IMR-90 (cell line): ENCODE measurements around the gene GATA2. TPM values are rescaled to one million over a fixed set of nuclear protein-coding genes. Genes with fewer than 3 reads are reported as not detected.

Experiments
- ATAC-seq: fragments of 200-7000 bp; cut with Tn5 transposase; 2 replicates; pipeline ENCODE4 v1.9.1; 2020; ENCODE audit warnings: low read depth, mild to moderate bottlenecking, moderate library complexity
- BruUV-seq: library from RNA; stranded (reverse); fragments of 400-500 nt; replicated peaks from 2 replicates; lab custom pipeline; 2021; lab: Mats Ljungman, UMichigan
- CTCF ChIA-PET: fragments of 300-600 bp; formaldehyde crosslinking; extraction: SDS; loops from one replicate; lab custom pipeline; 2021; ENCODE audit warnings: antibody characterized with exemption; lab: Yijun Ruan, JAX
- POLR2A ChIA-PET: fragments of 300-600 bp; sonication (Branson Sonifier 250); formaldehyde crosslinking; loops from one replicate; lab custom pipeline; 2022; ENCODE audit warnings: antibody characterized with exemption; ENCODE audit not compliant: unreplicated experiment; lab: Charles Lee
- DNase-seq: peaks from one replicate; pipeline ENCODE4 v3.0.0; 2013
- H2AFZ ChIP-seq: replicated peaks from 2 replicates; pipeline ENCODE3; 2013; ENCODE audit warnings: low read length, mild to moderate bottlenecking; ENCODE audit not compliant: poor library complexity
- H2AK5ac ChIP-seq: 2 replicates; pipeline ENCODE4 v1.6.1; 2013; ENCODE audit warnings: low read depth, low read length, inconsistent platforms
- H2AK9ac ChIP-seq: replicated peaks from 2 replicates; pipeline ENCODE3; 2013; ENCODE audit warnings: mild to moderate bottlenecking, low read depth, low read length, moderate library complexity; ENCODE audit not compliant: poor library complexity
- H2BK120ac ChIP-seq: 2 replicates; pipeline ENCODE4 v1.6.1; 2013; ENCODE audit warnings: low read depth, low read length, inconsistent platforms
- H2BK15ac ChIP-seq: 3 replicates; pipeline ENCODE4 v1.6.1; 2013; ENCODE audit warnings: low read depth, low read length, inconsistent platforms
- H2BK20ac ChIP-seq: 2 replicates; pipeline ENCODE4 v1.6.1; 2013; ENCODE audit warnings: low read depth, mild to moderate bottlenecking, inconsistent platforms, low read length, moderate library complexity
- H2BK5ac ChIP-seq: 2 replicates; pipeline ENCODE4 v1.6.1; 2013; ENCODE audit warnings: mild to moderate bottlenecking, low read depth, low read length, inconsistent platforms; ENCODE audit not compliant: poor library complexity, severe bottlenecking
- H3K14ac ChIP-seq: replicated peaks from 2 replicates; pipeline ENCODE4 v1.6.1; 2013; ENCODE audit warnings: low read depth, low read length, inconsistent platforms
- H3K18ac ChIP-seq: 2 replicates; pipeline ENCODE4 v1.6.1; 2013; ENCODE audit warnings: low read depth, low read length, control low read depth
- H3K23ac ChIP-seq: 2 replicates; pipeline ENCODE4 v1.6.1; 2013; ENCODE audit warnings: low read depth, low read length, inconsistent platforms
- H3K27ac ChIP-seq: 2 replicates; pipeline ENCODE4 v1.5.1; 2013; ENCODE audit warnings: mild to moderate bottlenecking, control low read depth, low read length; ENCODE audit not compliant: insufficient read depth
- H3K27me3 ChIP-seq: 2 replicates; pipeline ENCODE4 v1.6.1; 2013; ENCODE audit warnings: low read length; ENCODE audit not compliant: control insufficient read depth, insufficient read depth
- H3K36me3 ChIP-seq: 2 replicates; pipeline ENCODE4 v1.6.1; 2013; ENCODE audit warnings: low read length, mixed read lengths; ENCODE audit not compliant: control insufficient read depth, insufficient read depth
- H3K4ac ChIP-seq: 2 replicates; pipeline ENCODE4 v1.6.1; 2013; ENCODE audit warnings: low read depth, low read length, inconsistent platforms
- H3K4me1 ChIP-seq: 2 replicates; pipeline ENCODE4 v1.6.1; 2013; ENCODE audit warnings: low read length, mixed read lengths; ENCODE audit not compliant: control insufficient read depth, insufficient read depth
- H3K4me2 ChIP-seq: 2 replicates; pipeline ENCODE4 v1.6.1; 2013; ENCODE audit warnings: low read depth, mild to moderate bottlenecking, control low read depth, low read length, moderate library complexity
- H3K4me3 ChIP-seq: 2 replicates; pipeline ENCODE4 v1.5.1; 2013; ENCODE audit warnings: low read depth, mild to moderate bottlenecking, control low read depth, low read length, moderate library complexity; ENCODE audit not compliant: insufficient read depth
- H3K56ac ChIP-seq: 2 replicates; pipeline ENCODE4 v1.6.1; 2013; ENCODE audit warnings: low read length, inconsistent platforms; ENCODE audit not compliant: insufficient read depth; ENCODE audit errors: extremely low read depth
- H3K79me1 ChIP-seq, 2 experiments: 2 replicates each; pipeline ENCODE4 v1.6.1; 2013; ENCODE audit warnings: low read length in 2 of 2, inconsistent platforms in 1 of 2, low read depth in 1 of 2
- H3K9ac ChIP-seq: 2 replicates; pipeline ENCODE4 v1.6.1; 2013; ENCODE audit warnings: low read depth, low read length, control low read depth
- H3K9me1 ChIP-seq: 2 replicates; pipeline ENCODE4 v1.6.1; 2013; ENCODE audit warnings: low read length, inconsistent platforms; ENCODE audit not compliant: insufficient read depth
- H3K9me3 ChIP-seq: 2 replicates; pipeline ENCODE4 v1.6.1; 2013; ENCODE audit warnings: low read length; ENCODE audit not compliant: control insufficient read depth, insufficient read depth
- H4K20me1 ChIP-seq: 2 replicates; pipeline ENCODE4 v1.6.1; 2013; ENCODE audit warnings: low read length, inconsistent platforms; ENCODE audit not compliant: insufficient read depth
- H4K5ac ChIP-seq: 2 replicates; pipeline ENCODE4 v1.6.1; 2013; ENCODE audit warnings: mild to moderate bottlenecking, low read depth, low read length, control low read depth
- H4K8ac ChIP-seq, 2 experiments: 2 replicates each; pipeline ENCODE4 v1.6.1; 2013; ENCODE audit warnings: low read depth in 2 of 2, low read length in 2 of 2, control low read depth in 1 of 2, inconsistent platforms in 1 of 2
- H4K91ac ChIP-seq: 2 replicates; pipeline ENCODE4 v1.6.1; 2013; ENCODE audit warnings: low read depth, low read length, inconsistent platforms; ENCODE audit not compliant: insufficient read depth
- CEBPB ChIP-seq: IDR thresholded peaks from 2 replicates; pipeline ENCODE4 v1.6.1; 2012; ENCODE audit warnings: low read depth, low read length, improper control_type of control experiment
- CHD1 ChIP-seq: IDR thresholded peaks from 2 replicates; pipeline ENCODE4 v1.6.1; 2012; ENCODE audit warnings: low read depth, low read length, improper control_type of control experiment
- FOS ChIP-seq: fragments of 150-350 bp; IDR thresholded peaks from 2 replicates; pipeline ENCODE4 v1.6.1; 2016; ENCODE audit warnings: low read depth, low read length
- MAFK ChIP-seq: IDR thresholded peaks from 2 replicates; pipeline ENCODE4 v1.6.1; 2012; ENCODE audit warnings: low read depth, low read length, improper control_type of control experiment
- MAZ ChIP-seq: IDR thresholded peaks from 2 replicates; pipeline ENCODE4 v1.6.1; 2012; ENCODE audit warnings: low read depth, mild to moderate bottlenecking, low read length, improper control_type of control experiment, moderate library complexity, borderline replicate concordance
- MXI1 ChIP-seq: IDR thresholded peaks from 2 replicates; pipeline ENCODE4 v1.6.1; 2012; ENCODE audit warnings: low read depth, mild to moderate bottlenecking, low read length, moderate library complexity, borderline replicate concordance
- NFE2L2 ChIP-seq: fragments of 150-350 bp; IDR thresholded peaks from 2 replicates; pipeline ENCODE4 v1.6.1; 2016; ENCODE audit warnings: low read depth, mild to moderate bottlenecking, low read length
- RAD21 ChIP-seq: IDR thresholded peaks from 2 replicates; pipeline ENCODE4 v1.6.1; 2012; ENCODE audit warnings: low read length, improper control_type of control experiment
- RCOR1 ChIP-seq: IDR thresholded peaks from 2 replicates; pipeline ENCODE4 v1.6.1; 2012; ENCODE audit warnings: mild to moderate bottlenecking, low read length, improper control_type of control experiment; ENCODE audit not compliant: insufficient replicate concordance
- WGBS, 2 experiments: methylation state at CpG; one replicate each; pipeline versions ENCODE4 v1.1.5 to v1.1.7; 2013; ENCODE audit warnings: missing lambda C conversion rate in 2 of 2; ENCODE audit not compliant: insufficient read length in 1 of 2; ENCODE audit errors: extremely low coverage in 2 of 2; 5-methylcytosine and 5-hydroxymethylcytosine counted together
- dilution Hi-C: fragments of 300-500 bp; cut with HindIII; formaldehyde crosslinking; loops from one replicate; pipeline ENCODE4 v1.14.3; 2018; ENCODE audit warnings: low sequenced_read_pairs; ENCODE audit not compliant: unreplicated experiment
- in situ Hi-C: fragments of 300-500 bp; cut with MboI; formaldehyde crosslinking; loops from 3 replicates; pipeline ENCODE4 v1.14.3; 2019; ENCODE audit warnings: low sequenced_read_pairs, inconsistent platforms, mixed read lengths
- intact Hi-C: fragments of 100-400 bp; cut with micrococcal nuclease; formaldehyde crosslinking; loops from 2 replicates; pipeline ENCODE4 v1.10.0; 2022
- polyA plus RNA-seq, 3 experiments: library from polyadenylated mRNA; depleted of rRNA; stranded (reverse); fragments of >200 nt; gene quantifications; 2 replicates each; pipeline ENCODE4 v1.2.3, GENCODE V29; 2012; ENCODE audit warnings: low replicate concordance in 1 of 3
- total RNA-seq: library from RNA; depleted of rRNA; stranded (reverse); fragments of >200 nt; gene quantifications from 2 replicates; pipeline ENCODE4 v1.2.3, GENCODE V29; 2012
- TF ChIP-seq, protein P1 (sequence below): conservative IDR thresholded peaks from 2 replicates; pipeline ENCODE4 v1.5.1; 2012; ENCODE audit warnings: mild to moderate bottlenecking, low read depth, low read length, improper control_type of control experiment
- TF ChIP-seq, protein P2 (sequence below): fragments of 150-350 bp; IDR thresholded peaks from 2 replicates; pipeline ENCODE4 v1.6.1; 2017; ENCODE audit warnings: mild to moderate bottlenecking, antibody characterized with exemption, low read length, low read depth
- TF ChIP-seq, protein P3 (sequence below): fragments of 150-350 bp; IDR thresholded peaks from 2 replicates; pipeline ENCODE4 v1.6.1; 2016; ENCODE audit warnings: low read depth, mild to moderate bottlenecking, low read length, moderate library complexity, borderline replicate concordance

Gene GATA2
- total and polyA plus RNA-seq, 2 of the 4 experiments (the other 2 are of a cell fraction) = 2.2 to 13.5 TPM

DNA sequence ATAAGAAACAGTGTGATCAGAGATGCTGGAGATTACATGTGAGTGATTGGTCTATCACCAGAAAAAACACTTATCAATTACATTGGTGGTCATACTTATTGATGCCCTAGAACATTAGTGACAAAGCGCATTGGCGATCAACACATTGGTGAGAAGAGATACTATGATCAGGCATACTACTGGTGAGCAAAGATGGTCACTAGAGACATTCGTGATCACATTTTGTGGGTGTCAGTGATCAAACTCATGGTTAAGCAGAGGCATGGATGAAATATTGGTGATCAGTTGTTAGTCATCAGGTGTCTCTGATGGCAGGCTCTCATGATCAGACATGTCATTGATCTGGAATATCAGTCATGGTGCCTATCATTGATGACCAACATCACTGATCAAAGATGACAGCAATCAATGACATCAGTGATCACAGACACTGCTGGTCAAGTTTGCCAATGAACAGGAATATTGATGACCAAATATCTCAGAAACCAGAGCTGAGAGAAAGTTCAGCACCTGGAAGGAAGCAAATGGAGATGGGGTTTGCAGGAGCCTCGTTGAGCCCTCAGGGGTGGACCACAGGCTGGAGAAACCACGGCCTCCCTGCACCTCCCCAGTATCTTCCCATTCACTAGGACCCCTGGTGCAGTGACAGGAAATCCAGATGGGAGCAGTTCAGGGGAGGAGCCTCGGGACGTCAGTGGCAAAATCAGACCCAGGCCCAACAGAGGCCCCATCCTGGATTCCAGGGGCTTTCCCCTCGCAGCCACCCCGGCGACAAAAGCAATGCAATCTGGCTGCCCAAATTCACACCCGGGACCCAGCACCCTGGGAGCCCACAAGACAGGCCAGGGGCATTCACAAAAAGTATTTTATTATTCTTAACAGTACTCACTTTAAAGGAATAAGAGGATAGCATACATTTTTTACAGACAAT, 14.2 kb downstream of the GATA2 start (continued):
- TF ChIP-seq, protein P1, sequence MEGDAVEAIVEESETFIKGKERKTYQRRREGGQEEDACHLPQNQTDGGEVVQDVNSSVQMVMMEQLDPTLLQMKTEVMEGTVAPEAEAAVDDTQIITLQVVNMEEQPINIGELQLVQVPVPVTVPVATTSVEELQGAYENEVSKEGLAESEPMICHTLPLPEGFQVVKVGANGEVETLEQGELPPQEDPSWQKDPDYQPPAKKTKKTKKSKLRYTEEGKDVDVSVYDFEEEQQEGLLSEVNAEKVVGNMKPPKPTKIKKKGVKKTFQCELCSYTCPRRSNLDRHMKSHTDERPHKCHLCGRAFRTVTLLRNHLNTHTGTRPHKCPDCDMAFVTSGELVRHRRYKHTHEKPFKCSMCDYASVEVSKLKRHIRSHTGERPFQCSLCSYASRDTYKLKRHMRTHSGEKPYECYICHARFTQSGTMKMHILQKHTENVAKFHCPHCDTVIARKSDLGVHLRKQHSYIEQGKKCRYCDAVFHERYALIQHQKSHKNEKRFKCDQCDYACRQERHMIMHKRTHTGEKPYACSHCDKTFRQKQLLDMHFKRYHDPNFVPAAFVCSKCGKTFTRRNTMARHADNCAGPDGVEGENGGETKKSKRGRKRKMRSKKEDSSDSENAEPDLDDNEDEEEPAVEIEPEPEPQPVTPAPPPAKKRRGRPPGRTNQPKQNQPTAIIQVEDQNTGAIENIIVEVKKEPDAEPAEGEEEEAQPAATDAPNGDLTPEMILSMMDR = no peak

DNA sequence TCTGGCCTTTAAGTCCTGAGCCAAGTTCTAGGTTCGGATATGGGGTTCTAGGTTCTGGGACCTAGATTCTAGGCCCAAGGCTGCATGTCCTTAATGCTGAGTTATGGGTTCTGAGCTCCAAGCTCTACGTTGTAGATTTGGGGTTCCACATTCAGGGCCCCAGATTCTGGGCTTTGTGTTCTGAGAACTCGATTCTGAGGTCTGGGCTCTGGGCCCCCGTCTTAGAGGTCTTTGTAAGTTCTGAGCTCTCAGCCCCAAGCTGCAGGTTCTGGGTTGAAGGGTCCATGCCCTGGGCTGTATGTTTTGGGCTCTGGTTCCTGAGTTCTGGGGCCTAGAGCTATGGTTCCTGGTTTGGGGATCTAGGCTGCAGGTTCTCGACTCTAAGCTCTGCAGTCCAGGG, 16.3 kb downstream of the GATA2 start:
- Histone ChIP-seq H4K20me1 (no peaks in the 10 kb centered on the region), H3K9ac (no peak overlapping the region), H2AFZ (no peak overlapping the region), H3K18ac (no peak overlapping the region), H3K9me1 (peaks cover 7% of the 10 kb centered on the region), H3K27ac (no peak overlapping the region), H3K14ac (no peak overlapping the region), H4K8ac (no peak overlapping the region), H3K56ac (no peak overlapping the region), H2BK15ac (no peak overlapping the region), H3K4ac (no peak overlapping the region), H2AK9ac (no peak overlapping the region), H2AK5ac (no peak overlapping the region), H3K79me1 (no peaks in the 10 kb centered on the region; a peak in 1 of 4 replicates), H3K27me3 (peaks cover 42% of the 10 kb centered on the region), H3K23ac (no peak overlapping the region), H3K4me1 (no peaks in the 10 kb centered on the region), H3K4me2 (no peak overlapping the region), H3K4me3 (no peak overlapping the region), H2BK5ac (no peak overlapping the region), H3K9me3 (peaks cover 3% of the 10 kb centered on the region), H4K91ac (no peak overlapping the region), H4K5ac (no peak overlapping the region), H2BK120ac (no peak overlapping the region), H2BK20ac (no peak overlapping the region), H3K36me3 (peaks cover 15% of the 10 kb centered on the region)
- ChIA-PET POLR2A (no interaction called here), CTCF (no interaction called here)
- dilution Hi-C loops = no loop called here
- BruUV-seq = no TSS peak
- ATAC-seq (no peak), DNase-seq (no peak)
- intact Hi-C loops = no loop called here
- in situ Hi-C loops = no loop called here
- 89% methylated on average over 3 of the region's 5 CpGs; no CpG with 5 or more reads in 1 of the 2 experiments for WGBS, 2 experiments
- TF ChIP-seq MAZ (no peak), CHD1 (no peak), RAD21 (no peak), RCOR1 (no peak), MAFK (no peak), FOS (no peak), MXI1 (no peak), NFE2L2 (no peak), CEBPB (no peak)
- TF ChIP-seq, protein P2, sequence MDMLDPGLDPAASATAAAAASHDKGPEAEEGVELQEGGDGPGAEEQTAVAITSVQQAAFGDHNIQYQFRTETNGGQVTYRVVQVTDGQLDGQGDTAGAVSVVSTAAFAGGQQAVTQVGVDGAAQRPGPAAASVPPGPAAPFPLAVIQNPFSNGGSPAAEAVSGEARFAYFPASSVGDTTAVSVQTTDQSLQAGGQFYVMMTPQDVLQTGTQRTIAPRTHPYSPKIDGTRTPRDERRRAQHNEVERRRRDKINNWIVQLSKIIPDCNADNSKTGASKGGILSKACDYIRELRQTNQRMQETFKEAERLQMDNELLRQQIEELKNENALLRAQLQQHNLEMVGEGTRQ = no peak
- TF ChIP-seq, protein P3, sequence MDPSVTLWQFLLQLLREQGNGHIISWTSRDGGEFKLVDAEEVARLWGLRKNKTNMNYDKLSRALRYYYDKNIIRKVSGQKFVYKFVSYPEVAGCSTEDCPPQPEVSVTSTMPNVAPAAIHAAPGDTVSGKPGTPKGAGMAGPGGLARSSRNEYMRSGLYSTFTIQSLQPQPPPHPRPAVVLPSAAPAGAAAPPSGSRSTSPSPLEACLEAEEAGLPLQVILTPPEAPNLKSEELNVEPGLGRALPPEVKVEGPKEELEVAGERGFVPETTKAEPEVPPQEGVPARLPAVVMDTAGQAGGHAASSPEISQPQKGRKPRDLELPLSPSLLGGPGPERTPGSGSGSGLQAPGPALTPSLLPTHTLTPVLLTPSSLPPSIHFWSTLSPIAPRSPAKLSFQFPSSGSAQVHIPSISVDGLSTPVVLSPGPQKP = no peak
